IPS DF 19.7 (cell line): ENCODE results near the gene AAK1.
"Not testable (repeated sequence)": the region's sequence is repeated elsewhere in the genome, so short reads cannot be mapped to it uniquely, and the experiment has no call there.

Experiments
- DNase-seq: peaks from one replicate; pipeline ENCODE4 v3.0.0-alpha.2; 2013; ENCODE audit warnings: low read depth, low spot score

Gene AAK1

GRCh38 chr2:69453475-69454129 is 189.9 kb downstream of the AAK1 start:
- DNase-seq = no peak

DNA sequence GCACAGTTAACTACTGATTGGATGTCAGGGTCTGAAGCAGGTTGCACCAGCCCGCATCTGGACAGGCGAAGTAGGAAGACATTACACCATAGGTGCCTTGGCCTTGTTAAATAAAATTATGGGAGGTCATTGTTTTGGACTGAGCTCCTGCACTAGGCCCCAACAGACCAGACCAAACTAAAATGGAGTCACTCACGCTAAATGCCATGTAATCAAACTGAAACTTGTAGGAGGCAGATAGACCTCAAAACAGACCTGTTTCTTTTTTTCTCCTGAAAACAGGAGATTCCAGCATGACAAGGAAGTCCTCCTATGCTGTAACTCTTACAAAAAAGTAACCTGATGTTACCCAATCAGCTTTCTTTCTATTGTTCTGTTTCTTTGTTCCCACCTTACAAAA is 190.9 kb downstream of the AAK1 start:
- no peak for DNase-seq

DNA sequence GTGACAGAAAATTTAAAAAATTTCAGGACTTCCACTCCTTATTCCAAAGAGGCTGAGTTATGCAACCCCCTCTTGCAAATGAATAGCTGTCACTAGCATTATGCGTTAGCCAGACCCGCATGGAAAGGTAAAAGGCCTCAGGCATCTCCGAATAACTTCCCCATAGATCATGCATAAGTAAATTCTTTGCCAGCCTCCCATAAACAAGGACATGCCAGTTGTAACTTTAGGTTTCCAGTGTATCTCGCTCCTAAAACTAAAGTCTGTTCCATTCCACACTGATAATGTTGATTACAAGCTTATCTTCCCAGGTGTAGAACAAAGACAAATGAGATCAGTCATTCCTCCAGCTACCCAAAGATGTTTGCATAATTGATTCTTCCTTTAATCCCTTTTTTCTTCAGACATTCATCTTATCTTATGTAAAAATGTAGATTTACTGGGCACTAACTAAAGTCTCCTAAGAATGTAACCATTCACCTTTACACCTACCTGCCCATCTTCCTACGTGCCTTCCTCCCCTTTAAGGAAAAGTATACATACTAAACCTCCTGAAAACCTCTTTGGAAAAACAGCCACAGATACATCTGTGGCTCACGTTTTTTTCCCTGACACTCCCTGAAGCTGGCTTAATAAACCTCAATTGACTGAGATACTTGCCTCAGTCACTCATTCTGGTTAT is 192.7 kb downstream of the AAK1 start:
- DNase-seq = no peak

GRCh38 chr2:69449906-69450305 is 193.6 kb downstream of the AAK1 start:
- DNase-seq = no peak

- not testable (repeated sequence) for DNase-seq
Measured at GRCh38 chr2:69443673-69444072, 199.9 kb downstream of the AAK1 start.

- DNase-seq = not testable (repeated sequence)
Measured at GRCh38 chr2:69439499-69439898, 204.0 kb downstream of the AAK1 start.

DNA sequence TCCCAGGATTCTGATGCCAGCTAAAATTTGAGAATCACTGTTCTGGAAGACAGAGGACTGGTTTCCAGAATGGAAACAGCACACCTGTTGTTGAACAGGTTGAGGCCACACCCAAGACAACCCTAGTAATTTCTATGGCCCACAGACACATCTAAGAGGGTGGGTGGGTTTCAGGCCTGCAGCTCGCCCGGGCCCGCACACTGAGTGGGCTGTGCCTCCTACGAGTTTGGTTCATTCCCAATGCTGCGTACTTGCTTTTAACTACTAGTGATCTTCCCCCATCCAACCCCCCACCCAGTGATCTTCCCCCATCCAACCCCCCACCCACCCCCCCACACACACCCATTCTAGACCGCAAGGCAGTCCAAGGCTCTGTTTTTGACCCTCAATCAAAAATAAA is 205.0 kb downstream of the AAK1 start:
- DNase-seq = no peak

DNA sequence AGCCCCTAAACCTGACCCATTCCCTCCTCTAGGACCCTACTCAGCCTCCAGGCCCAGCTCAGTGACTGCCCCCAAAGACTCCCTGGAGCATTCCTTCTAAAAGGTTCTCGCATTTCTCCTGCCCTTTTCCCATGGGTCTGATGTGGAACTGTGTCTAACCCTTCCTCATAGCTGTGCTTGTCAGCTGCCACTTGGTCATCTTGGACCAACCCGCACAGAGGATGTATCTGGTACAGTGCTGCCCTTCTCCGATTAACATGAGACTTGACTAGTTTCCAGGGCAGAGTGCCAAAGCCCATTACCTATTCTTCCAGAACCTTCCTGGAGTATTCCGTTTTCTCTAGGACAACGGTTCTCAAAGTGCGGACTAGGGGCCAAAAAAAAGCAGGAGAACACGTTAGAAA is 205.8 kb downstream of the AAK1 start:
- DNase-seq = no peak

GRCh38 chr2:69436938-69437750 is 206.4 kb downstream of the AAK1 start, which contains the start of gene NFU1:
Gene NFU1, minus strand, starts transcription at chr2:69437435. Its CDS starts 13 bp downstream, at chr2:69437422.
- no peak for DNase-seq

GRCh38 chr2:69436596-69436937 is 207.0 kb downstream of the AAK1 start:
- DNase-seq = no peak

GRCh38 chr2:69434753-69435152 is 208.8 kb downstream of the AAK1 start:
- no peak for DNase-seq

GRCh38 chr2:69429491-69430183 is 213.9 kb downstream of the AAK1 start:
- DNase-seq = no peak

- DNase-seq = no peak
Measured at GRCh38 chr2:69428981-69429380, 214.6 kb downstream of the AAK1 start.

DNA sequence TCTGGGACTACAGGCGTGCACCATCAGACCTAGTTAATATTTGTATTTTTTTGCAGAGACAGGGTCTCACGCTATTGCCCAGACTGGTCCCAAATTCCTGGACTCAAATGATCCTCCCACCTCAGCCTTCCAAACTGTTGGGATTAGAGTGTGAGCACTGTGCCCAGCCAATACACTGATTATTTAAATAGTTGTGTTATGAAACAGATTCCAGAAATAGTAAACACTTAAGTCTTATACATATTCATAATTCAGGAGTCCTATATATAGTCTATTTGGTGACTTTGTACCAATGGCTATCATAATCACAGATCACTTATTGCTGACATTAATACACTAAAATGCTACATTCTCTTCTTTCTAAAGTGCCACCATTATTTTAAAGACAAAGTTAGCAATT is 219.1 kb downstream of the AAK1 start:
- DNase-seq = no peak

GRCh38 chr2:69422198-69422597 is 221.3 kb downstream of the AAK1 start:
- DNase-seq = no peak

GRCh38 chr2:69419111-69419510 is 224.4 kb downstream of the AAK1 start:
- DNase-seq = not testable (repeated sequence)

DNA sequence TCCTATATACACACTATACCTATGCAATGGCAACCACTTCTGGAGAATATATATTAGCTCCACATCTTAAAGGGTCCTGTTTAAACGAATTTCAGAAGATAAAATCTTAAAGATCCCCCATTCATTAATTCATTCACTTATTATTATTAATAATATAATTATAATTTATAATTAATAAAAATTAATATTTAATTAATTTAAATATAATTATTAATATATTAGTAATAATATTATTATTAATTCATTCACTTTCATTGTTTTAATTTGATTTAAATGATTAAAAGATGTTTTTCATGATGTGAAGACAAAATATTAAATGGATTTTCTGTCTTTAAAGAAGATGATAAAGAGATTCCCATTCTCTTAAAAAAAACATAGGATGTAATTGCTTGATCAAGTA is 227.4 kb downstream of the AAK1 start:
- no peak for DNase-seq
